ENCODE measurements around the gene ZNF429. TPM values are rescaled to one million over a fixed set of nuclear protein-coding genes. Genes with fewer than 3 reads are reported as not detected.

ZNF429 gene
- total and polyA plus RNA-seq, 12 donors = 4.4 to 50.3 (median 25.6) TPM

DNA sequence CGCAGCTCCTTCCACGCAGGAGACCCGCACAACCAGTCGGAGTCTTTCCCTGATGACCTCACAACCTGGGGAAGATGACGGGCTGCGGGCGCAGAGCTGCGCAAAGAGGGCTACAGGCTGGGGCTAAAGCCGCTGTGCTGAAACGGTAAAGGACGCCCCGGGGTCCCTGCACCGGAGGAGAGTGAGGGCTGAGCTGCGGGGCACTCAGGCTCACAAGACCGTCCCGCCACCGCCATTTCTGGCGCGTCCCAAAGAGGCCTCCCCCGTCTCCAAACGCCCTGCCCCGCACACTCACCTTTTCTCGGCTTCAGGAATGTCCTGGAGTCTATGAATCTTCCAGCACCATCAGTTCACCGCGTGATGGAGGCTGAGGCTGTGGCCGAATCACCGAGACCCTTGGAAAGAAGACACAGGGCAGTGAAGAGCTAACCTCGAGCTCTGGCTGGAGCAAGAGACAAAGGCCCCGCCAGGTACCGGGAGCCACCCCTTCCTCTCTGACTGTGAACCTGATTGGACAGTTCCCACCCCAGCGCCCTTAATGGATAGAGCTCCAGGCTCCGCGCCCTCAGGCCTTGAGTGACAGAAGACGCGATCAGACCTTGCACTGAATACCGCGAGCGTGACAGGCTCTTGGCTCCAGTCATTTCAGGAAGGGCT, 41.8 kb upstream of the ZNF429 start:
- Histone ChIP-seq H3K4me1 (replicated peaks in 1 of 2) (no peaks in the 10 kb centered on the region), H3K27ac (no peak overlapping the region), H3K9me3 (replicated peaks in 1 of 3) (no peaks in the 10 kb centered on the region), H3K36me3 (replicated peaks in 1 of 2) (no peaks in the 10 kb centered on the region), H3K27me3 (no peaks in the 10 kb centered on the region), H3K4me3 (peak overlapping the region in 2 of 4 donors; percentile 45 to 54)
- TF ChIP-seq, protein P1, sequence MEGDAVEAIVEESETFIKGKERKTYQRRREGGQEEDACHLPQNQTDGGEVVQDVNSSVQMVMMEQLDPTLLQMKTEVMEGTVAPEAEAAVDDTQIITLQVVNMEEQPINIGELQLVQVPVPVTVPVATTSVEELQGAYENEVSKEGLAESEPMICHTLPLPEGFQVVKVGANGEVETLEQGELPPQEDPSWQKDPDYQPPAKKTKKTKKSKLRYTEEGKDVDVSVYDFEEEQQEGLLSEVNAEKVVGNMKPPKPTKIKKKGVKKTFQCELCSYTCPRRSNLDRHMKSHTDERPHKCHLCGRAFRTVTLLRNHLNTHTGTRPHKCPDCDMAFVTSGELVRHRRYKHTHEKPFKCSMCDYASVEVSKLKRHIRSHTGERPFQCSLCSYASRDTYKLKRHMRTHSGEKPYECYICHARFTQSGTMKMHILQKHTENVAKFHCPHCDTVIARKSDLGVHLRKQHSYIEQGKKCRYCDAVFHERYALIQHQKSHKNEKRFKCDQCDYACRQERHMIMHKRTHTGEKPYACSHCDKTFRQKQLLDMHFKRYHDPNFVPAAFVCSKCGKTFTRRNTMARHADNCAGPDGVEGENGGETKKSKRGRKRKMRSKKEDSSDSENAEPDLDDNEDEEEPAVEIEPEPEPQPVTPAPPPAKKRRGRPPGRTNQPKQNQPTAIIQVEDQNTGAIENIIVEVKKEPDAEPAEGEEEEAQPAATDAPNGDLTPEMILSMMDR (IDR thresholded peaks at IDR 0.05) = no peak
- TF ChIP-seq POLR2A (IDR thresholded peaks at IDR 0.05) = peak in 1 of 2 donors; percentile 40
- intact Hi-C loops (cut with DNase I) = no loop called here
- peak; percentile 33 to 78 (median 58) for DNase-seq
- 1 to 12% (median 5%) methylated on average over 15 to 38 of the region's 38 CpGs for WGBS, 4 donors

DNA sequence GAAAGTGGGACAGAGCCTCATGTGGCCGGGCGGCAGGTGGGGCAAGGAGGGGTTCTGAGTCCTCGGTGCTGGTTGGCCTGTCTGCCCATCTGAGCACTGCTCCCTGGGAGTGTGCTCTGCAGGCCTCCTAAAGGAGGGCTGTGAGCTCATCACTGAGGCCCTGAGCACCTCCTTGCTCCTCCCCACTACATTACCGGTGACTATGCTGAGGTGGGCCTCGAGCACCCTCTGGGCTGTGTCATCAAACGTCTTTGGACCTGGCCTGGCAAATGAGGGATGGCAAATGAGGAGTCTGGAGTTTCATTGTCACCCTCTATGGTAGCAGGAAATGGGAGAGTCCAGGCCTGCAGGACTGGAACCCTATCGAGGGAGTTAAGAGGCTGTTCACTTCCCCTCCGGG, 38.8 kb upstream of the ZNF429 start:
- H3K27me3 ChIP-seq = no peaks in the 10 kb centered on the region
- H3K36me3 ChIP-seq (replicated peaks in 1 of 2) = no peaks in the 10 kb centered on the region
- intact Hi-C loops (cut with DNase I) = no loop called here
- no peak overlapping the region for H3K4me3 ChIP-seq
- no peak for TF ChIP-seq POLR2A (IDR thresholded peaks at IDR 0.05)
- TF ChIP-seq, protein P1 (IDR thresholded peaks at IDR 0.05) = no peak
- no peaks in the 10 kb centered on the region for H3K9me3 ChIP-seq (replicated peaks in 1 of 3)
- peak in 1 of 7 donors; percentile 13 for DNase-seq
- H3K4me1 ChIP-seq (replicated peaks in 1 of 2) = no peaks in the 10 kb centered on the region
- no peak overlapping the region for H3K27ac ChIP-seq
- 83 to 90% (median 87%) methylated on average over 4 to 8 of the region's 8 CpGs for WGBS, 4 donors

DNA sequence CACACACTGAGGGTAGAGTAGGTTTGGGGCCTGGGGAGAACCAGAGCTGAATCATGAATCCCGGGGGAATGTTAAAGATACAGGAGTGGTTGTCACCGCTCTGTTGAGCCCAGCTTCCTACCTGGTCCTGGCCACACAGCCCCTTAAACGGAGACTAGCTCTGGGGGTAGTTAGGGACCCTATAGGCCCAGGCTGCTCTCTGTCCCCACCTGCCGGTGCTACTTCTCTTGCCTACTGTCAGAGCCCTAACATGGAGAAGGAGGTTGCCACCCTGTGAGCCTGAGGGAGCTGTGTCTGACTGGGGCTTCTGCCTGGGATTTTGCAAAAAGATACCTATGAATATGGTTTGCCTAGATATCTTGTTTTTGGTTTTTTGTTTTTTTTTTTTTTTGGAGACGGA, 36.6 kb upstream of the ZNF429 start:
- DNase-seq = peak in 2 of 7 donors; percentile 19 to 42
- TF ChIP-seq, protein P1 (IDR thresholded peaks at IDR 0.05) = no peak
- TF ChIP-seq POLR2A (IDR thresholded peaks at IDR 0.05) = no peak
- 77 to 91% (median 81%) methylated on average over 4 to 5 of the region's 5 CpGs for WGBS, 4 donors
- Histone ChIP-seq H3K9me3 (replicated peaks in 1 of 3) (no peaks in the 10 kb centered on the region), H3K27me3 (no peaks in the 10 kb centered on the region), H3K4me1 (replicated peaks in 1 of 2) (no peaks in the 10 kb centered on the region), H3K27ac (no peak overlapping the region), H3K36me3 (replicated peaks in 1 of 2) (no peaks in the 10 kb centered on the region), H3K4me3 (no peak overlapping the region)
- intact Hi-C loops (cut with DNase I) = no loop called here

DNA sequence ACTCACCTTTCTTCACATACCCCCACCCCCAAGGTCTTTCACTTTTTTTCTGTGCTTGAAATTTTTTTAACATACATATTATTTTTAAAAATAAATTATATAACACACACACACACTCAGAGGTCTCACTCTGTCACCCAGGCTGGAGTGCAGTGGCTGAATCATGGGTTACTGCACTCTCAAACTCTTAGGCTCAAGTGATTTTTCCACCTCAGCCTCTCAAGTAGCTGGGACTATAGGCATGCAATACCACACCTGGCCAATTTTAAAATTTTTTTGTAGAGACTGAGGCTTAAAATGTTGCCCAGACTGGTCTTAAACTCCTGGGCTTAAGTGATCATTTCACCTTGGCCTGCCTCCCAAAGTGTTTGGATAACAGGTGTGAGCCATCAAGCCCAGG, 32.9 kb upstream of the ZNF429 start:
- TF ChIP-seq, protein P1 (IDR thresholded peaks at IDR 0.05) = no peak
- no peak for TF ChIP-seq POLR2A (IDR thresholded peaks at IDR 0.05)
- no peaks in the 10 kb centered on the region for H3K27me3 ChIP-seq

More for the DNA sequence above, 32.9 kb upstream of the ZNF429 start:
- Histone ChIP-seq H3K36me3 (replicated peaks in 1 of 2) (no peaks in the 10 kb centered on the region), H3K4me1 (replicated peaks in 1 of 2) (peaks cover 0 to 4% of the 10 kb centered on the region in 2 donors), H3K27ac (no peak overlapping the region), H3K4me3 (no peak overlapping the region), H3K9me3 (replicated peaks in 1 of 3) (no peaks in the 10 kb centered on the region)
- intact Hi-C loops (cut with DNase I) = no loop called here
- no peak for DNase-seq

All from adrenal gland (tissue), 12 donors.